ENCODE measurements around the gene CROCC2.

The CROCC2 gene

GRCh38 chr2:240995041-240996021 lies 89.2 kb downstream of the CROCC2 start:
- no peak overlapping the region for H3K4me3 ChIP-seq (ENCODE audit: low read depth, low read length)
- no peak for DNase-seq (ENCODE audit: low read depth)
- no peak for TF ChIP-seq CTCF (IDR thresholded peaks at IDR 0.05; ENCODE audit: control insufficient read depth, extremely low read depth, insufficient read depth)

DNA sequence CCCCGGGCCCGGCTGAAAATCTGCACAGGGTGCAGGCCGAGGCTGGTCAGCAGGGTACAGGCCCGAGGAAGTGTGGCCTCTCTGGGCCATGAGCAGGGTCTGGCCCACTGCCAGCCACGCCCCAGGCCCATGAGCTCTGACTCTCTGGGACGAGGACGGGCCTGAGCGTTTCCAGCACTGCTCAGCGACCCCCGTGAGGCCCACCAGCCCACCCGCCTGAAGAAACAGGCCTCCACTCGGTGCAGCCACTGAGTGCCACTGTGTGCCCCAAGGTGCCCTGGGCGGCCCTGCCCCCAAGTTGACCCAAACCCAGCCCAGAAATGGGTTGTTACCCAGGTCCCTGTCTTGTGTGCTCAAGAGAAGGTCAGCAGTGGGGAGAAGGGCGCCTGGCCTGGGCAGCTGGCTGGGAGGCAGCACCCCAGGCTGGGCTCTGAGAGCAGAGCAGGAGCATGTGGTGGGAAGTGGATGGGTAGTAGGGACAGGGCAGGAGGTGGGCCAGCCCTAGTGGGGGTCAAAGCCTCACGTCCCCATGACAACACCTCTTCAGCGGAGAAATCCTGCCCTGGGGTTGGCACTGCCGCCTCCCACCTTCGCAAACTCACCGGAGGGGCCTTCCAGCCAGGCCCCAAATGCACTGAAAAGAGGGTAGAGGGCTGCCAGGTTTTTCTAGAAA lies 90.2 kb downstream of the CROCC2 start:
- no peak for DNase-seq (ENCODE audit: low read depth)
- H3K4me3 ChIP-seq (ENCODE audit: low read depth, low read length), result no peak overlapping the region
- no peak for TF ChIP-seq CTCF (IDR thresholded peaks at IDR 0.05; ENCODE audit: control insufficient read depth, extremely low read depth, insufficient read depth)

GRCh38 chr2:240996834-240997140 lies 90.7 kb downstream of the CROCC2 start:
- no peak for TF ChIP-seq CTCF (IDR thresholded peaks at IDR 0.05; ENCODE audit: control insufficient read depth, extremely low read depth, insufficient read depth)
- H3K4me3 ChIP-seq (ENCODE audit: low read depth, low read length), result no peak overlapping the region

GRCh38 chr2:240997141-240997855 lies 91.2 kb downstream of the CROCC2 start:
- no peak for TF ChIP-seq CTCF (IDR thresholded peaks at IDR 0.05; ENCODE audit: control insufficient read depth, extremely low read depth, insufficient read depth)
- H3K4me3 ChIP-seq (ENCODE audit: low read depth, low read length), result peak overlapping the region; percentile 52
- DNase-seq (ENCODE audit: low read depth), result peak; percentile 44

More at GRCh38 chr2:240996834-240997140, 90.7 kb downstream of the CROCC2 start:
- no peak for DNase-seq (ENCODE audit: low read depth)

DNA sequence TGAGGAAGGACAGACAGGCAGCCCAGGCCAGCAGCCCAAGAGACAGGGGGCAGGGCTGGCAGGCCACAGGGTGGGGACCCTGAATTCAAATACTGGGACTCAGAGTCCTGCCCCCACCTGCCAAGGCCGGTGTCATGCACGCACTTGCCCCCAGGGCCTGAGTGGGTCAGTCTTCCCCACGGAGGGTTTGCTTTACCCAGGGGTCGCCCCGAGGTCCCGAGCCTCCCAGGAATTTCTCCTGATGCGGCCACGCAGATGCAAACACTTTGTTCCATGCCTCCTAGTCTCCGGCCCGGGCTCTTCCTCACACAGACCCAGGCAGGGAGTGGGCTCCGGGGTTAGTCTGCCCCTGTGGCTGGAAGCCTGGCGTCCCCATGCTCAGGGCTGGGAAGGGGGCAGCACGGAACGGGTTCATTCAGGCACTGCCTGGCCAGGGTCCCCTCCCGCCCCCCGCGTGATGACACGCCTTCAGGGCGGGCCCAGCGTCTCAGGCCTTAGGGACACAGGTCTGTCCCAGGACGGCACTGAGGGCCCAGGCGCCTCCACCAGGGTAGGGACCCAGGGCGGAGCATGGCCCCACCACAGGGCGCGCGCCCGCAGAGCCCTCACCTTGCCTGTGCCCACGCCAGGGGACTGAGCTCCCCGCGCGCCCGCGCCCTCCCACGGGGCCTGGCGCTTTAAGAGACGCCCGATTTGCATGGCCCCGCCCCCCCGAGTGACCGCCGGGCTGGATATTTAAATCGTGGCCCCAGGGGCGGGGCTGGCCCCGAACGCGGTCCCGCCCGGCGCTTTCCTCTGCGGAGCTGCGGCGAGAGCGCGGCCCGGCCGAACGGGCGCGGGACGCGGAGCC lies 91.9 kb downstream of the CROCC2 start, which contains the start of gene SNED1:
Gene SNED1 (plus strand): TSS at position 763 of the 850 bp plus-strand sequence. CDS start 220 bp downstream, outside the sequence.
- DNase-seq (ENCODE audit: low read depth), result peak; percentile 54
- no peak for TF ChIP-seq CTCF (IDR thresholded peaks at IDR 0.05; ENCODE audit: control insufficient read depth, extremely low read depth, insufficient read depth)
- H3K4me3 ChIP-seq (ENCODE audit: low read depth, low read length), result peak within 1 kb of the TSS; percentile 54

GRCh38 chr2:240998706-240998994 lies 92.5 kb downstream of the CROCC2 start:
- peak overlapping the region; percentile 54 for H3K4me3 ChIP-seq (ENCODE audit: low read depth, low read length)
- no peak for DNase-seq (ENCODE audit: low read depth)
- no peak for TF ChIP-seq CTCF (IDR thresholded peaks at IDR 0.05; ENCODE audit: control insufficient read depth, extremely low read depth, insufficient read depth)

All from LNCaP clone FGC (cell line).